HG02884 (cell line): ENCODE results near the gene CFAP126.
A peak's percentile ranks its signal among the peaks of the same experiment; 100 is the strongest.
"Not testable (repeated sequence)": the region's sequence is repeated elsewhere in the genome, so short reads cannot be mapped to it uniquely, and the experiment has no call there.

Experiments used
- ATAC-seq: cut with Tn5 transposase; IDR thresholded peaks from one replicate; pipeline ENCODE4 v1.9.1; 2021; ENCODE audit warnings: mild to moderate bottlenecking, moderate library complexity; ENCODE audit not compliant: unreplicated experiment

The CFAP126 gene, protein sequence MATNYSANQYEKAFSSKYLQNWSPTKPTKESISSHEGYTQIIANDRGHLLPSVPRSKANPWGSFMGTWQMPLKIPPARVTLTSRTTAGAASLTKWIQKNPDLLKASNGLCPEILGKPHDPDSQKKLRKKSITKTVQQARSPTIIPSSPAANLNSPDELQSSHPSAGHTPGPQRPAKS

DNA sequence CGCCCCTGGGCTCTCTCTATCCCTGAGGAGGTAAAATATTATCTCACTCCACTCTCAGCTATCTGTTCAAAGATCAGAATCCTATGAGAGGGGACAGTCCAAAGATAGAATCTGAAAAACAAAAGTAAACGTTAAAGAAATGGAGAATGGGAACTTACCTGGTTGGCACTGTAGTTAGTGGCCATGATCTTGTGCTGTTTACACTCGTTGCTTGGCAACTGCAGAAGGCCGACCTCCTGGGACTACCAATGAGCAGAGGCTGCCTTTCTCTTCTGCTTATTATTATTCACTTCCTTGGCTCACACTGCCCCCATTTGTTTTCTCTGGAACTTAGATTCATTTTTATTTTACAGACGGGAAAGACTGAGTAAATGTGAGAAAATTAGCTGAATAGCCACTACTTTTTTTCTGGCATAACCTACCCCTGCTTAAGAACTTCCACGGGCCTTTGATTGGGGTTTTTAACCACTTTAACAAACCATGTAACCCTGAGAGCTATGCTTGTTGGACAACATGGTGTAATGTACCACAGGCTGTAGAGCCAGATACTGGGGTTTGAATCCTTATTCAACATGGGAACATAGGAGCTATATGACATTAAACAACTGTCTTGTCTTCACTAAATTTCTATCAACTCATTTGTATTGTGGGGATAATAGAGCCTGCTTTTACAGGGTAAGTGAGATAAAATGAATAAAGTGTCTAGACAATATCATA is at the start of gene CFAP126:
Gene CFAP126 (minus strand): TSS at position 193 of the 717 bp plus-strand sequence. CDS start 8 bp downstream, at position 185.
- ATAC-seq, result peak; percentile 93

DNA sequence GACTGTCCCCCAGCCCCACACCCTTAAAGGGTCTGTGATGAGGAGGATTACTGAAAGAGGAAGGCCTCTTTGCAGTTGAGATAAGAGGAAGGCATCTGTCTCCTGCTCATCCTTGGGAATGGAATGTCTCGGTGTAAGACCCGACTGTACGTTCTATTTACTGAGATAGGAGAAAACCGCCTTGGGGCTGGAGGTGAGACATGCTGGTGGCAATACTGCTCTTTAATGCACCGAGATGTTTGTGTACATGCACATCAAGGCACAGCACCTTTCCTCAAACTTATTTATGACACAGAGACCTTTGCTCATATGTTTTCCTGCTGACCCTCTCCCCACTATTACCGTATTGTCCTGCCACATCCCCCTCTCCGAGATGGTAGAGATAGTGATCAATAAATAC is 45.4 kb upstream of the CFAP126 start:
- not testable (repeated sequence) for ATAC-seq

DNA sequence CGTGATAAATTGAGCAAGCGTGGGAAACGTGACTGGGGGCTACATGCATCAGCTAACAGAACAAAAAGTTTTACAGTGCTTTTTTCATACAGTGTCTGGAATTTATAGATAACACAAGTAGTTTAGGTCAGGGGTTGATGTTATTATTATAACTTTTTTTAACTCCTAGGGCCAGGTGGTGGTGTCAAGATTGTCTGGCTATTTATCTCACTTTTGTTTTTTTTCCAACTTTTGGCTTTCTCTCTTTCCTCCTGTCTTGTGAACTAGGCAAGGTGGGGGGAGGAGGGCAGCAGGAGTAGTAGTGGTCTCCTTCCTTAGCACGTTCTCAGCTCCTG is 42.9 kb upstream of the CFAP126 start:
- not testable (repeated sequence) for ATAC-seq

DNA sequence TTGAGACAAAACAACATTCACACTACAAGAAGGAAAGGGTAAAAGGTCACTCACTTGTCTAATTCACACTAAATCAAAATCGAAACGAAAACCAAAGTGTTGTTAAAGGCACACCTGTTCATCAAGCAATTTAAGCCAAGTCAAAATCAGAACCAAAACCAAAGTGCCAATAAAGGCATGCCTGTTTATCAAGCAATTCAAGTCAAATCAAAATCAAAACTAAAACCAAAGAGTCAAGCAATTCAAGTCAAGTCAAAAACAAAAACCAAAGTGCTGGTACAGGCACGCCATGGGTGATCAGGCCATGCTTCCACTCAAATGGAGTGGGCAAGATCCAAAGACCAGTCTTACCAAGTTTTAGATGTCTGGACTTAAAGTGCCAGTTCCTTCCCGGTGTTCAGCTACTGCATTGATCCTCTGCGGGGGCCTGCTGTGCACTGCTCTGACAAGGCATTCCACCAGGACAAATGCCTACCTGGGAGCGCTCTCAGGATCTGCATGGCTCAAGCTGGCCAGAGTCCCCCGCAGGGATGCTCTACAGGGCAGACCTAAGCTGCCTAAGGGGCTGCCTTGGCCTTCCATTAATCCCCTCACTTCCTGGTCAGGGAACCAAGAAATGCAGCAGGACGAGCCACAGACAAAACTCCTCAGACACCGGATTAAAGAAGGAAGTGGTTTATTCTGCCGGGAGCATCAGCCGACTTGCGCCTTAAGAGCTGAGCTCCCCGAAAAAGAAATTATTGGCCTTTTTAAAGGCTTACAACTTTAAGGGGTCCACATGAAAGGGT is 42.4 kb upstream of the CFAP126 start:
- not testable (repeated sequence) for ATAC-seq

DNA sequence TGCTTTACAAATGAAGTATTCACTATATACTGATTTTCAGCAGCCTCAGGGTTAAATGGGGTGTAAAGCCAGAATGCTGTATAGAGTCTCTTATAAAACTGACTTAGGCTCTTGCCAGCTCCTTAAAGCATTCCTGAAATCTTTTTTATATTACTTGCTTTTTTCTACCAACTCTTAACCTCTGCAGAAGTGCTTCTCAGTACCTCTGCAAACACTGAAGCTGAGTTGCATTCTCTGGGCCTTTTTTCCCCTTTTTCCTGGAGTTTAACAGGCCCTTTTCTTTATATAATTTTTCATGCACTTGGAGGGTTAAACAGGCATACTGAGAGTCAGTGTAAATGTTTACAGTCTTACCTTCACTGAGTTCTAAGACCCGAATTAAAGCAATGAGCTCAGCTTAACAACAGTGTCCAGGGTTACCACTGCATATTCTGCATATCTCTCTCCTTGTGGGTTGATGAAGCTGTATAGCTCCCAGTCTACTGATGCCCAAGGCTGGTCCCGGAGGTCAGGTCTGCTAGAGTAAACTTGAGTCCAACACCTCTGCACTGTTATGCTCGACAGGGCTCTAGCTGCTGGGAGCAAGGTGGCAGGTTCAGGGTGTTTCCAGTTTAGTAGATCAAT is 40.9 kb upstream of the CFAP126 start:
- ATAC-seq, result no peak

DNA sequence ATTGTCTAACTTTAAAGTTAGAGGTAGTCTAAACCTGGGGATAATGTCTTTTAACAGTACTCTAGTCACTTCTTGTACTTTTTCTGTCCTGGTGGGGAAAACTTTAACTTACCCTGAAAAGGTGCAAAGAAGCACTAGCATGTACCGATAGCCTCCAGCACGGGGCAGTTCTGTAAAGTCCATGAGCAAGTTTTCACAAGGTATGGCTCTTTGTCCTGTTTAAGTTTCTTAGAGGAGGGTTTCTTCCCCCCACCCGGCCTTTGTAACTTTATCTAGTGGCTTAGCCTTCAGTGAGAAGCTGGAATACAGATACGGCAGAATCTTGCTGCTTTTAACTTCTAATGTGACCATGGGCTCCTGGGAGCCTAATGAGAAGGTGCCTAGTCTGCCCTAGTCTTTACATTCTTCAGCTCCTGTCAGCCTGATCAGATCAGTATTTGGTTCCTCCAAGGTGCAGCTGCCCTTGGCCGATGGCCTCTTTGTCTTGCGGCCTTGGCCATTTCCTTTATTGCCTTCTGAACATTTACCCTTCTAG is 39.8 kb upstream of the CFAP126 start:
- ATAC-seq, result no peak

DNA sequence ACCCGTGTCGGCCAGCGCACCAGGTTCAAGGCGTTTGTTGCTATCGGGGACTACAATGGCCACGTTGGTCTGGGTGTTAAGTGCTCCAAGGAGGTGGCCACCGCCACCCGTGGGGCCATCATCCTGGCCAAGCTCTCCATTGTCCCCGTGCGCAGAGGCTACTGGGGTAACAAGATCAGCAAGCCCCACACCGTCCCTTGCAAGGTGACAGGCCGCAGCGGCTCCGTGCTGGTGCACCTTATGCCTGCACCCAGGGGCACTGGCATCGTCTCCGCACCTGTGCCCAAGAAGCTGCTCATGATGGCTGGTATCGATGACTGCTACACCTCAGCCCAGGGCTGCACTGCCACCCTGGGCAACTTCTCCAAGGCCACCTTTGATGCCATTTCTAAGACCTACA is 38.9 kb upstream of the CFAP126 start:
- ATAC-seq, result not testable (repeated sequence)

DNA sequence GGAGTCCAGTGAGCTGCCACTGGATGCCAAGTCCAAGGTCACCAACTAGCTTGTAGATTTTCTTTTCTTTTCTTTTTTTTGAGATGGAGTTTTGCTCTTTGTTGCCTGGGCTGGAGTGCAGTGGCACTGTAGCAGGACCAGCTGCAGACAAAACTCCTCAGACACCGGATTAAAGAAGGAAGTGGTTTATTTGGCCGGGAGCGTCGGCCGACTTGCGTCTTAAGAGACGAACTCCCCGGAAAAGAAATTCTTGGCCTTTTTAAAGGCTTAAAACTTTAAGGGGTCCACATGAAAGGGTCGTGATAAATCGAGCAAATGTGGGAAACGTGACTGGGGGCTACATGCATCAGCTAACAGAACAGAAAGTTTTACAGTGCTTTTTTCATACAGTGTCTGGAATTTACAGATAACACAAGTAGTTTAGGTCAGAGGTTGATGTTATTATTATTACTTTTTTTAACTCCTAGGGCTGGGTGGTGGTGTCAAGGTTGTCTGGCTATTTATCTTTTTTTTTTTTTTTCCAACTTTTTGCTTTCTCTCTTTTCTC is 36.4 kb upstream of the CFAP126 start:
- ATAC-seq, result no peak

DNA sequence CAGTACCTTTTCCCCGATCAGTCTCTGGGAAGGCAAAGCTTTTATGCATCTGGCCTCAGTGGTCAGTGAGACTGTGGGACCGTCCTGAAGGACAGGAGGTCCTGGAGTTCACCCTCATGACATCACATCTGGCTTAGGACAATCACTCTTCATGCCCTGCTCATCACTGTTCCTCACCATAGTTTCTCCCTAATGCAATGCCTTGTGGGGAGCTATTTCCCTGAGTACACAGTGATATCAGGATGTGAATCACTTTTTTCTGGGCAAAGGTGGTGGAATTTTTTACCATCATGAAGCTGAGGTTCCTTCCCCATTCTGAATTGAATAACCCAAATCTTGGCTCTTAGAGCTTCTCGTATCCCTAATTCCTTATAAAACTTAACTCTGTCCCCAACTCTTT is 34.8 kb upstream of the CFAP126 start:
- no peak for ATAC-seq

DNA sequence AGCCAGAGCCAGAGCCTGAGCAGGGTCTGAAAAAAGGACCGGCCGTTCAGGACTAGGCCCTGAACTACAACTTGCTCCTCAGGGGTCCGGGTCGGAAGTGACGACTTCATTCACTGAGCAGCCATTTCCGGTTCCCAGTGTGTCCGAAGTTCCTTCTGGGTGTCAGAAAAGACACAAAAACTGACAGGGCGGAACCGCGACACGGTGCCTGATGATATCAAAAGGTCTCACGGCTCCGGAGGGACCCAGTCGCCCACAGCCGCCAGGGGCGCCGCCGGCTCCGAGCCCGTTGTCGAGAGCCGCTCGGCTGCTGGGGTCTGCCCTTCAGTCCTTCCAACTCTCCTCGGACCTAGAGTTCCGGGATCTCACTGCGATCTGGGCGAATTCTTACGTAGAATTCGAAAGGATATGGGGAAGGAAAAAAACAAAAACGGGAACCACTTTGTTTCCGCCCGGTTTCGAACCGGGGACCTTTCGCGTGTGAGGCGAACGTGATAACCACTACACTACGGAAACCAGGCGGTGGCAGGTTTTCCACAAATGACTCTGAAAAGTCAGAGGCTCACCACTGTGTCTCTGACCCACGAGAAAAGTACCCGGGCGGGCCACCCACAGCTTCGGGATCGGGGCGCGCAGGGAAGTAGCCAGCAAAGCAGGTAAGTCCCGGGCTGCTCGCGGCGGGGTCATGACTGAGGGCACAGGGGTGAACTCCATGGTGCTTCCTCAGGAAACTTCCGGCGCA is 31.8 kb upstream of the CFAP126 start:
- peak; percentile 77 for ATAC-seq

DNA sequence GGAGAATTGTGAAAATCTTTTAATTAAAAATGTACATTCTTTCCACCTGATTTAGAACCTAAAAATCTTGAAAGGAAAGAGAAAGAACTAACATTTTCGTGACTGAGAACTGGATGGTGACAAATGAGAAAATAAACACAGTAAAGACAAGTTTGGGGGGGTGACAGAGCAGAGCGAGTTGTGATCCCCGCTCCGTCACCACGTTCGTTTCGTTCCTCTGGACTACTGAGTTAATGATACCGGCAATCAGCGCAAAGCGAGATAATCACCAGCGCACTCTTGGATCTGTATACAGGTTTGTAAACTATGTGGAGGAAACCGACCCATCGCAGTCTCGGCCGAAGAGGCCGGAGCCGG is 31.2 kb upstream of the CFAP126 start:
- peak; percentile 8 for ATAC-seq

DNA sequence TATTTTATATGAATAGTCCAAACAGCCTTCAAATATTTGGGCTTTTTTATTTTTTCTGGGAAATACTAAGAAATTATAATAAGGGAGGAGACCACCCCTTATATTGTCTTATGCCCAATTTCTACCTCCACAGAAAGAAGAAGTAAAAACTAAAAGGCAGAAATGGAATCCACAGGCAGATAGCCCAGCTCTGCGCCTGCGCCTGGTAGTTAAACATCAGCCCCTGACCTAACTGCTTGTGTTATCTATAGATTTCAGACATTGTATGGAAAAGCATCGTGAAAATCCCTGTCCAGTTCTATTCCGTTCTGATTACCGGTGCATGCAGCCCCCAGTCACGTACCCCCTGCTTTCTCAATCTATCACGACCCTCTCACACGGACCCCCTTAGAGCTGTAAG is 29.4 kb upstream of the CFAP126 start:
- ATAC-seq, result not testable (repeated sequence)

DNA sequence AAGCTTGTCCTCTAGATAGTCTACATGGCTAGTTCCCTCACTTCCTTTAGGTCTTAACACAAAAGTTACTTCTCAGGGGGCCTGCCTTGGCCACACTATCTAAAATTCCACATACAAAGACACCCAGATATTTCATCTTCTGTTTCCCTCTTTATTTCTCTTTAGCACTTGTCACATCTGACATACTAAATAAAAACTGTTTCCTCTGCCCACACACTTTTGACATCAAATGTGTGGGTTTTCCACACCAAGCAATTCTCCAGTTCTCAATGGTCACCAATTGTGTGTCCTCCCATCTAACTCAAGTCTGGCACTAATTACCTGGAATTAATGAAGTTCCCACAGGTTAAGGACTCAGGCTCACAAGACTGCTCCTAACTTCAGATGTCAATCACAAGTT is 25.5 kb upstream of the CFAP126 start:
- no peak for ATAC-seq

DNA sequence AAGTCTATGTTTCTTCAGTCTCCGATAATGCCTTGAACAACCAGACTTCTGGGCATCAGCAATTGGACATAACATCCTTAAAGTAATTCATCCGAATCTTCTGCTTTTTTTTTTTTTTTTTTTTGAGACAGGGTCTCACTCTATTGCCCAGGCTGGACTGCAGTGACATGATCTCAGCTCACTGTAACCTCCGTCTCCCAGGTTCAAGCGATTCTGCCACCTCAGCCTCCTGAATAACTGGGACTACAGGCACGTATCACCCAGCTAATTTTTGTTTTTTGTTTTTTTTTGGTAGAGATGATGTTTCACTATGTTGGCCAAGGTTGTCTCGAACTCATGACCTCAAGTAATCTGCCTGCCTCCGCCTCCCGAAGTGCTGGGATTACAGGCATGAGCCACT is 23.9 kb upstream of the CFAP126 start:
- no peak for ATAC-seq

DNA sequence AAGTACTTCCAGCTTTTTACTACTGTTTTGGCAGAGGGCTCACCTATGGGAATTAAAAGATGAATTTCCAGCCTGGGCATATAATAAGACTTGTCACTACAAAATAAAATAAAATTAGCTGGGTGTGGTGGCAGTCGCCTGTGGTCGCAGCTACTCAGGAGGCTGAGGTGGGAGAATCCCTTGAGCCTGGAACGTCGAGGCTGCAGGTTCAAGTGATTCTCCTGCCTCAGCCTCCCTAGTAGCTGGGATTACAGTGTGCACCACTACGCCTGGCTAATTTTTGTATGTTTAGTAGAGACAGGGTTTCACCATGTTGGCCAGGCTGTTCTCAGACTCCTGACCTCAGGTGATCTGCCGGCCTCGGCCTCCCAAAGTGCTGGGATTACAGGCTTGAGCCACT is 23.5 kb upstream of the CFAP126 start:
- not testable (repeated sequence) for ATAC-seq

DNA sequence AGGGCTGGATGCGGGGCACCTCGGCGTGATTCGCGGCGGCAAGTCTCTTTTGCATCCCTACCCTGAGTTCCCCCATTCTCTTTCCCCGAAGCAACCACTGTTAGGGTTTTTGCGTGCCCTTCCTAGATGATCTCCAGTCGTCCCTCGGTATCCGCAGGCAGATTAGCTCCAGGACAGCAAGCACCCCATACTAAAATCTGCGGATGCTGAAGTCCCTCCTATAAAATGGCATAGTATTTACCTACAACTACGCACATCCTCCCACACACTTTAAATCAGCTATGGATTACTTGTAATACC is 22.8 kb upstream of the CFAP126 start:
- no peak for ATAC-seq

DNA sequence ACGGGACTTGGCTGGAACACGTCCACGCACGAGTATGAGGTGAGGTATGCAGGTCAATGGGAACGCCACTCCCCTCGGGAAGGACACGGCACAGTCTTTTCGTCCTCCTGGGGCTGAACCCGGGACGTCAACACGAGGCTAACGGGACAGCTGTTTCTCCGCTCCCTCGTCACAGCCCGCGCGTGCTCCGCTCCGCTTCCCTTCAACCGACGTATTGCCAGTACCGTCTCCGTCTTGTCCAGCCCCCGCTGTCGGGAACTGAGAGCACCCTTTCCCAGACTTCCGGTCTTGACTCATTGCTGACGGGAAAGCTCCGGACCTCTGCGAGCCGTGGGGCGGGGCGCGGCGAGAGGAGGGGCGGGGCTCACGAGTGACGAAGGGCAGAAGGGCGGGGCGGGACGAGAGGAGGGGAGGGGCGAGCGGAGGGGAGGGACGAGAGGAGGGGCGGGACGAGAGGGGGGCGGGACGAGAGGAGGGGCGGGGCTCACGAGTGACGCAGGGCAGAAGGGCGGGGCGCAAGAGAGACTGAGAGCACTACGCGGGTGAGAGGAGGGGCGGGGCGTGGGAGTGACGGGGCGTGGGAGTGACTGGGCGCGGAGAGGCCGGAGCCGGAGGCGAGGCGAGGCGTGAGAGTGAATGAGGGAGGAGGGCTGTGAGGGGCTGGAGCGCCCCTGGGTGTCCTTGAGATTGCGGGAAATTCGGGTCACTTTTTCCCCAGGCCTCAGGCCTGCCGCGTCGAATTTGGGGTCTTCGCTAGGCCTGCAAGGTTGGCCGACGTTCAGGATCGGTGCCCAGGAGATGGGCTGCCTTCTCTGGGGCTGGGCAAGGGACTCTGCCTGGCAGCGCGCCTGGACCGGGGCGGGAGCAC is 22.2 kb upstream of the CFAP126 start:
- ATAC-seq, result peak; percentile 72

DNA sequence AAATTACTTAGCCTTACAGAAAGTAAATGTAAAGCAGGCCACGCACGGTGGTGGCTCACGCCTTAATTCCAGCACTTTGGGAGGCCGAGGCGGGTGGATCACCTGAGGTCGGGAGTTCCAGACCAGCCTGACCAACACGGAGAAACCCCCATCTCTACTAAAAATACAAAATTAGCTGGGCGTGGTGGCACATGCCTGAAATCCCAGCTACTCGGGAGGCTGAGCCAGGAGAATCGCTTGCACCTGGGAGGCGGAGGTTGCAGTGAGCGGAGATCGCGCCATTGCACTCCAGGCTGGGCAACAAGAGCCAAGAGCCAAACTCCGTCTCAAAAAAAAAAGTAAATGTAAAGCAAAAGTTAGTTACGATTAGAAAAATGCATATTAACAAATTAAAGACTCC is 21.5 kb upstream of the CFAP126 start:
- ATAC-seq, result not testable (repeated sequence)

DNA sequence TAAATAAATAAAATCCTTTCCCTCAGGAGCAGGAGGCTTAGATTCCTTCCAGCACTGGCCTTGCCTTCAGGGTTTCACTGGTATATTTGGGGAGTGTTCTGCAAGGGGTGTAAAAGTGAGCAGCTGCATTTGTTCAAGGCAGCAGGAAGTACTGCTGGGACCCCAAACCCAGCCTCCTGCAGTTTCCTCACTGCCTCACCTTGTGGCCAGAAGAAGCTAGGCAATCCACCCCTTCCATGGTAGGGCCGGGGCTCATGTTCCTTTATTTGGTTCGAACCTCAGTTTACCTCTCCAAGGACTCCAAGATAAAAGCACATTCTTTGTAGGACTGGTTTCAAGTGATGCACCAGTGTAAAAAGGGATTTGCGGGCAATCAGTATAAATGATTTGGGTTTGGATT is 21.0 kb upstream of the CFAP126 start:
- ATAC-seq, result no peak
